Fibroblast of peridontal ligament (primary cell): Measurements from ENCODE around the gene FAM90A1.
"Not testable (repeated sequence)": the region's sequence is repeated elsewhere in the genome, so short reads cannot be mapped to it uniquely, and the experiment has no call there.

Experiments used
- DNase-seq: peaks from one replicate; pipeline ENCODE4 v3.0.0-alpha.2; 2010; ENCODE audit errors: extremely low read depth

FAM90A1 gene

DNA sequence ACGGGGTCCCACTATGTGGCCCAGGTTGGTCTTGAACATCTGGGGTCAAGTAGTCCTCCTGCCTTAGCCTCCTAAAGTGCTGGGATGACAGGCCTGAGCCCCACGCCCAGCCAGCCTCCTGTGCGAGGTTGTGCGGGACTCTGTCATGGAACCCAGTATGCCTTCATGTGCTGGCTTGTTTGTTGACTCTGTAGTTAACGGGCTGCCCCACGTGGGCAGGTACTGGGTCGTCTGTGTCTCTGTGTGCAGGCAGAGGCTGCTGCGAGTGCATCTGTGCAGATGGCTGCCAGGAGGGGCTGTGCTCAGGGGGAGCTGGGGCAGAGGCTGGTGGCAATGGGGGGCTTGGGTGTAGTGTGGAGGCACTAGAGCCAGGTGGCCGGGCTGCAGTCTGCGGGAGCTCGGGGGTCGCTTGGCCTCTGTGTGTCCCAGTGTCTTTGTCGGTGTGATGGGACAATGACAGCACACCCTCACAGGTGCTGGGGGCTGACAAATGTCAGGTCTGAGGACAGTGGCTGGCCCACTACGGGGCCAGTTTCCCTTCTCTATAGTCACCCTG is 6.0 kb upstream of the FAM90A1 start:
- not testable (repeated sequence) for DNase-seq

GRCh38 chr12:8231666-8232608 is 4.5 kb upstream of the FAM90A1 start:
- DNase-seq, result peak; percentile 81

GRCh38 chr12:8231049-8231448 is 3.6 kb upstream of the FAM90A1 start:
- not testable (repeated sequence) for DNase-seq

DNA sequence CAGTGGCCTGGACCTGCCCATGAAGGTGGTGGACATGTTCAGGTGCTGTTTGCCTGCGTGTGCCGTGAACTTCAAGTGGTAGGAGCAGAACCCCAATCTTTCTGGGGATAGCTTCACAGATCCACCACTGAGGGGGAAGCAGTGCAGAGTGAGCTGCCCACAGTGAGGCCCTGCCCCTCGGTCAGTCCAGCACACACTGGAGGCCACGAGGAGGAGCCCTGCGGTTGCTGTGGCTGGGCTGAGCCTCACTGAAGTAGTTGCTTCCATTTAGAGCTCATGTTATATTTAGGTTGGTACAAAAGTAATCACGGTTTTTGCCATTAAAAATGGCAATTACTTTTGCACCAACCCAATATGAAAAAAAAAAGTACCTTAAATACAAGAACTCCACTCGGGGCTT is 2.1 kb upstream of the FAM90A1 start:
- DNase-seq, result not testable (repeated sequence)

DNA sequence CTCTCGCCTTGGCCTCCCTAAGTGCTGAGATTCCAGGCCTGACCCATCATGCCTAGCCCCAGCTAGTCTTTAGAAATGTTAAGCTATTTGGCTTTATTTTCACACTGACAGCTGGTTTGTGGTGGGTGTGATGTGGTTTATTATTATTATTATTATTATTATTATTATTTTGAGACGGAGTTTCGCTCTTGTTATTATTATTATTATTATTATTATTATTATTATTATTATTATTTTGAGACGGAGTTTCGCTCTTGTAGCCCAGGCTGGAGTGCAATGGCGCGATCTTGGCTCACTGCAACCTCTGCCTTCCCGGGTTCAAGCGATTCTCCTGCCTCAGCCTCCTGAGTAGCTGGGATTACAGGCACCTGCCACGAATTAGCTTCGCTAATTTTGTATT is 1.2 kb upstream of the FAM90A1 start:
- DNase-seq, result not testable (repeated sequence)

DNA sequence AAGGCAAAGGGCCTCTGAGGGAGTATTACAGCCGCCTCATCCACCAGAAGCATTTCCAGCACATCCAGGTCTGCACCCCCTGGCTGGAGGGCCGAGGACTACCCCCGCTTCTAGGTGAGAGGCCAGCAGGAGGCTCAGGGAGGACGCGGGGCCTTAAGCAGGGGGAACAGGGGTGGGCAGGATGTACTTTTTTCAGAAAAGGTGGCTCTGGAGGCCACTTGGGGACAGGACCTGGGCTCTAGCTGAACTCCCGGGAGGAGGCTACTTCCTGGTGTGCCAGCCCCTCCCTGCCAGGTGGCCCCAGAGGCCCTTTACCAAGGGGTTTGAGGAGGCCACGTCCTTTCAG is 287 bp upstream of the FAM90A1 start:
- DNase-seq, result not testable (repeated sequence)

DNA sequence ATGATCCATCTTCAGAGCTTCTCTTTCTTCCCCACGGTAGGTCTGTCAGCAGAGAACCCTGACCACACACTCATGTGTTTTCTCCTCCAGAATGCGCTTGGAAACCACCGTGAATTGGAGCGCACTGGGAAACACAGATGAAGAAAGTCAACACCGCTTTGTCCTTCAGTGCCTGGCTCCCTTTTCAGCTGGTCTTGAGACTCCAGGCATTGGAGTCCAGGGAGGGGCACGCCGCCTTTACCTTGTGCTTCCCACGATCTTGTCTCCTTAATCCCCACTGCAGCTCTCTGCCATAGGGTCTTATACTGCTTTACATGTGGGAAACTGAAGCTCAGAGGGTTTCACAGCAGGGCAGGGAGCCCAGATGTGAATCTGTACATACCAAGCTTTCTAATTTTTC is 1.1 kb downstream of the FAM90A1 start:
- DNase-seq, result no peak

DNA sequence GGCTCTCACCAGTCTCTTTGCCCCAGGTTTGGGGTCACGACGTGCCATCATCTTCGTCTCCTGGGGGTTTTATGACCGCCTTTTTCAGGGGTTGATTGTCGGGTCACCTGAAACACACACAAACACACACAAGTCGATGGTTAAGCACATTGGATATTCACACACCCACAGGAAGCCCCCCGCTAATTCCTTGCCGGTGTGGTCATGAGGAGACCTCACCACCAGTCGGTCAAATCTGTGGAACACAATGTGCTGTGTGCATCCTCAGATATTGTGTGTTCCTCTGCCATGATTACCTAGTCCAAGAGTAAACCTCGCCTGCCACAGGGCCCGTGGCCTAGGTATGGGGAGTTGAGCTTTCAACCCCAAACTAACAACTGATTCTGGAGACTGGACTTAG is 2.6 kb downstream of the FAM90A1 start:
- not testable (repeated sequence) for DNase-seq

GRCh38 chr12:8223646-8224045 is 3.8 kb downstream of the FAM90A1 start:
- DNase-seq, result not testable (repeated sequence)

DNA sequence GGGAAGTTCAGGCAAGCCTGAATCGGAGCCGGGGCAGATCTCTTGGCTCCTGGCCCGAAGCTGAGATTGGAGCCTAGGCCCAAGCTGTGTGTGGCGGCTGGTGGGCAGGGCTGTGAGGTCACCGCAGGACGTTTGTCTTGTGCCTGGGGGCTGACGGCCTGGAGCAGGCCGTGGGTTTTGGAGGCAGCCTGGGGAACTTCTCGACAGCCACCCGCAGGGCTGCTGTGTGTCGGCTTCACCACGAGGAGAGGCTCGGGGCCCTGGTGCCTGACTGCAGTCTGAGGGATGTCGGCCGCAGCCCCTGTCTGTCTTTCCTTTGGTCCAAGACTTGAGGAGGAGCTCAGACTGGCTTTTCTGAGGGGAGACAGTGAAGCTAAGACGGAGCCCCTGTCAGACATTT is 5.1 kb downstream of the FAM90A1 start:
- not testable (repeated sequence) for DNase-seq

GRCh38 chr12:8221844-8222243 is 5.6 kb downstream of the FAM90A1 start:
- not testable (repeated sequence) for DNase-seq

- not testable (repeated sequence) for DNase-seq
These were observed 6.0 kb downstream of the FAM90A1 start for GRCh38 chr12:8221375-8221774.

- not testable (repeated sequence) for DNase-seq
These were observed 8.6 kb downstream of the FAM90A1 start for GRCh38 chr12:8218711-8219382.

DNA sequence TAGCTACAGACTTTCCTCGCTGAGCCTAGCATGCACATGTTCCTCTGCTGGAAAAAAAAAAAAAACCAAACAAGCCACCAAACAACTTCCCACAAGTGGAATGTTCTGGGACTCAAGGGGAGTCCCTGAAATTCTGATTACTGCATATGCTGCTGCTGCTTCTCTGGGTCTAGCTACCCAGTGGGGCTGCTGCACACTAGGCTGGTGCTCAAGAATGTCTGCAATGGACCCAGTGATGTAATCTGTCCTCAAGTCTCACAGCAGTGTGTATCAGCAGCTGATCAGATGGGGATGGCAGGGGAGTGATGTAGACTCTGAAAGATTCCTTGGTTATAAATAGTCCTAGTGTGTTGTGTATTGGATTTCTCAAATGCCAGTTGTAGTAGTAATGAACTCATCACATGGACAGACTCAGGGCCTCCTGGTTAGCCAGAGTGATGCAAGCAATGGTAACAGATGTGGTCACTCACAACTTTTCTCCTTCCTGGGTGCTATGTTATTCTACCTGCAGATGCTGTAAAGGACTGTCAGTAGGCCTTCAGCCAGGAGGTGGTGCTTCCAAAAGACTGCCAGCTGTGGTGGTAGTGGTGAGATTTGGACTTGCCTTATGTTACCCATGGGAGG is 29.6 kb downstream of the FAM90A1 start:
- DNase-seq, result peak; percentile 92

DNA sequence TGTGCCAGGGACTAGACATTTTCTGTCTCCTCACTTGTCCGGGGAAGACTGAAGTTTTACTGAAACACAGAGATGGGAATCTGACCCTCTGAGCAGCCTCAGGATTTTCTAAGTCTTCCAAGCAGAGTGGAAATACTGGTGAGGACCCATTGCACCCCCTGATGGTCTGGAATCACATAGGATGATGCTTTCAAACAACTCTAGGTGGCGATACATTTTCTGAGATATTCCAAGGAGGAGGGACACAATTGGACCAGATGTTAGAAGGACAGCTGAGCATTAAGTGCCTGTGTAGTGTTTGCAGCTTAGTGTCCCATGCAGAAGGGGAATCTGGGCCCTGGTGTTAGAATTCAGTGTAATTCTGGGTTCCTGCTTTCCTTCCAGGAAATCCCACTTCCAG is 39.3 kb downstream of the FAM90A1 start:
- DNase-seq, result not testable (repeated sequence)

GRCh38 chr12:8184206-8184605 is 43.2 kb downstream of the FAM90A1 start:
- DNase-seq, result not testable (repeated sequence)

GRCh38 chr12:8183346-8183745 is 44.1 kb downstream of the FAM90A1 start:
- not testable (repeated sequence) for DNase-seq

GRCh38 chr12:8182923-8183322 is 44.5 kb downstream of the FAM90A1 start:
- not testable (repeated sequence) for DNase-seq

DNA sequence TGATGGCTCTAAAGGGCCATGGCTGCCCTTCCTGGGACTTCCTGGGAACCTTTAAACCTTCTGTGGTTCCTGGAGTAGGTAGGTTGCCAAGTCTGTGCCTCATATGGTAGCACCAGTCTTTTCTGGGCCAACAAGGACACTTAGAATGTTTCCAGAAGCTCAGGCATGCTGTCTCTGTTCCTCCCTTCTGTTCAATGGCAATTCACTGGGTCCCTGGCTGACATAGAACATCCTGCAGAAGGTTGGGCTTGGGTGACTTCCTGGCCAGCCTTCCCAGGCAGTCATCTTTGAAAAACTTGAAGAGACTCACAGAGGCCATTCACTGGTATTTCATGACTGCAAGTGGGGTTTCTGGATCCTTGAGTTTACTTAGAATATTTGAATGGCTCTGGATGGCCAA is 46.1 kb downstream of the FAM90A1 start:
- DNase-seq, result not testable (repeated sequence)

DNA sequence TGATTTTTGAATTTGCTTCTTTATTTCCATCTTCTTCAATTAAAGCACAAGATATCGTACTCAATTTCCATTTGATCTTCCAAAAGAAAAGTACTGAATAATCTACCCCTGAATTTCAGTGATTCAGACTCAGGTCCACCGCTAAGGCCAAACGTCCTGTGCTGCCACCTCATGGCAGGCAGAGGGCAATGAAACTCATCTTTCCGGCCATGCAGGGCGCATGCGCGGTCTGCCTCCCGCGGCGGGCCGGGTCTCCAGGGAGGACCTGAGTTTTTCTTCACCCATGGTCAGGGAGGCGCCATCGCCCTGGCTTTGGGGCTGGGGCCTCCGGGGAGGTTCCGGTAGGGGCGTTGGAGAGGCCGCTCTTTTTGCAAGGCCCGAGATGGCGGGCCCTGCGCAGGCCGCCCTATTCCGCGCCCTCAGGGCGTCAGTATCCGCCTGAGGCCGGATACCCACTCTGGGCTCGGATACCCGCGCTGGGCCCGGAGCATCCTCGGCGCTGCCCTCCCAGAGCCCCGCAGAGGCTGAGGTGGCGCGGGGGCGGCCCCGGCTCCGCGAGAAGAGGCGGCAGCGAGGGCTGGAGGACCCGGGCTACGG is 47.3 kb downstream of the FAM90A1 start:
- peak; percentile 79 for DNase-seq

DNA sequence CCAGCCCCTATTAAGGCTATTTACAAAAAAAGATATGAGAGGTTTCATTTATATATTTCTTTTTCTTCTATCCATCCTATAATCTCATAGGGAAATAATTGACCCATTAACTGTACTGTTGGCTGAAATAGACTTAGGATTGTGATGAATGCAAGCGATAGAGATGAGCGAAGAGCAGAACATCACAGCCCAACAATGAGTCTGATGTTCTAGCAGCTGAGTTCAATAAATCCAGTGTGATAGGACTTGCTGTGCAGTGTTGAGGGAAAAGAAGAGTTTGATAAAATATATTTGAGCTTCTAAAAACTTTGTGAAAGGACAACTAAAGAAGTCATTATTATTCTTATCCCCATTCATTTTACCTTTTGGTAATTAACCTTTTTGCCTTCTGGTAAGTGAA is 54.5 kb downstream of the FAM90A1 start:
- not testable (repeated sequence) for DNase-seq
